Measurements from ENCODE around the gene COX5A. TPM values are rescaled to one million over a fixed set of nuclear protein-coding genes. Genes with fewer than 3 reads are reported as not detected.

COX5A gene
- total and polyA plus RNA-seq, 2 of the 4 experiments (the other 2 are of a cell fraction), result 39.8 to 141 TPM

DNA sequence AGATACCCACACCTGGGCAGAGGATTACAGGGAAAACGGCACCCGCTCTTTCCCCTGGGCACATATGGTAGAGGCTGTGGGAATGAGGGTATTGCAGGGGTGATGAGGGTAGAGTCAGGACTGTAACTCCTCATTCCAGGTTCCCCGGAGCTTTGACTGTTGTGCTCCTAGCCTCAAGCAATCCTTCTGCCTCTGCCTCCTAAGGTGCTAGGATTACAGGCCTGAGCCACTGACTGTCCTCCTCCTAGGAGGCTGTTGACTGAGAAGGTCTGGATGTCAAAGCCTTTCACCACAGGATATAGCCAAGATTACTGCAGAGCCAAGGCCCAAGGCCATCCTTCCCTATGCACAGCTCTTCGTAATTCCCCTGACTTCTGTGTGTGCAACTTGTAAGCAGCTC is 49.2 kb downstream of the COX5A start:
- CTCF ChIA-PET, result interaction anchor here (0.6 to 1.9 kb wide), 2 partner anchors 13 to 909 kb away, joined by 3 to 7 read pairs; no protein-coding TSS in a partner anchor
- no peak overlapping the region for H3K14ac ChIP-seq (replicated peaks; ENCODE audit: low read depth, low read length)
- no peak overlapping the region for H3K4me2 ChIP-seq (ENCODE audit: low read depth, low read length)
- H3K9me3 ChIP-seq (ENCODE audit: control insufficient read depth, insufficient read depth, low read length), result no peaks in the 10 kb centered on the region
- H2BK120ac ChIP-seq (ENCODE audit: low read depth, low read length), result no peak overlapping the region
- H2BK15ac ChIP-seq (ENCODE audit: low read depth, low read length), result no peak overlapping the region
- intact Hi-C loops (cut with micrococcal nuclease), result no loop called here
- peak overlapping the region; percentile 38 for H2AFZ ChIP-seq (replicated peaks; ENCODE audit: low read length, poor library complexity)
- H2AK9ac ChIP-seq (replicated peaks; ENCODE audit: low read depth, low read length, poor library complexity), result no peak overlapping the region
- no peaks in the 10 kb centered on the region for H4K20me1 ChIP-seq (ENCODE audit: insufficient read depth, low read length)
- H2AK5ac ChIP-seq (ENCODE audit: low read depth, low read length), result peak overlapping the region; percentile 5
- H3K27me3 ChIP-seq (ENCODE audit: control insufficient read depth, insufficient read depth, low read length), result no peaks in the 10 kb centered on the region
- POLR2A ChIA-PET (ENCODE audit: unreplicated experiment), result no interaction called here
- H3K23ac ChIP-seq (ENCODE audit: low read depth, low read length), result 0 out of 2 replicates have a peak overlapping the region, but pooled peaks have one; percentile 35
- no peak overlapping the region for H4K91ac ChIP-seq (ENCODE audit: insufficient read depth, low read depth, low read length)
- peaks cover 22% of the 10 kb centered on the region for H3K36me3 ChIP-seq (ENCODE audit: control insufficient read depth, insufficient read depth, low read length)
- dilution Hi-C loops (cut with HindIII; ENCODE audit: low sequenced_read_pairs, unreplicated experiment), result no loop called here
- H3K9ac ChIP-seq (ENCODE audit: low read depth, low read length), result no peak overlapping the region; the same call in 1 of the 2 replicates
- H4K8ac ChIP-seq (ENCODE audit: low read depth in 2 of 2, low read length in 2 of 2), result peak overlapping the region; percentile 86 to 99
- H4K5ac ChIP-seq (ENCODE audit: low read depth, low read length), result peak overlapping the region; percentile 10; the same call in 1 of the 2 replicates
- H3K9me1 ChIP-seq (ENCODE audit: insufficient read depth, low read length), result peaks cover 16% of the 10 kb centered on the region
- no peak overlapping the region for H3K18ac ChIP-seq (ENCODE audit: low read depth, low read length)
- in situ Hi-C loops (cut with MboI; ENCODE audit: low sequenced_read_pairs), result no loop called here
- no peak for TF ChIP-seq NFE2L2 (IDR thresholded peaks at IDR 0.05; ENCODE audit: low read depth, low read length)
- no peak for TF ChIP-seq RCOR1 (IDR thresholded peaks at IDR 0.05; ENCODE audit: insufficient replicate concordance, low read length)
- TF ChIP-seq RAD21 (IDR thresholded peaks at IDR 0.05; ENCODE audit: low read length), result no peak
- TF ChIP-seq MAFK (IDR thresholded peaks at IDR 0.05; ENCODE audit: low read depth, low read length), result no peak
- no peak for TF ChIP-seq RFX5 (IDR thresholded peaks at IDR 0.05; ENCODE audit: low read depth, low read length)
- no peak for TF ChIP-seq POLR2A (IDR thresholded peaks at IDR 0.05; ENCODE audit: low read depth, low read length)
- TF ChIP-seq SMC3 (IDR thresholded peaks at IDR 0.05; ENCODE audit: low read depth, low read length), result no peak
- no peak for TF ChIP-seq BHLHE40 (IDR thresholded peaks at IDR 0.05; ENCODE audit: low read depth, low read length)
- TF ChIP-seq CEBPB (IDR thresholded peaks at IDR 0.05; ENCODE audit: low read depth, low read length), result no peak
- TF ChIP-seq, protein P1, sequence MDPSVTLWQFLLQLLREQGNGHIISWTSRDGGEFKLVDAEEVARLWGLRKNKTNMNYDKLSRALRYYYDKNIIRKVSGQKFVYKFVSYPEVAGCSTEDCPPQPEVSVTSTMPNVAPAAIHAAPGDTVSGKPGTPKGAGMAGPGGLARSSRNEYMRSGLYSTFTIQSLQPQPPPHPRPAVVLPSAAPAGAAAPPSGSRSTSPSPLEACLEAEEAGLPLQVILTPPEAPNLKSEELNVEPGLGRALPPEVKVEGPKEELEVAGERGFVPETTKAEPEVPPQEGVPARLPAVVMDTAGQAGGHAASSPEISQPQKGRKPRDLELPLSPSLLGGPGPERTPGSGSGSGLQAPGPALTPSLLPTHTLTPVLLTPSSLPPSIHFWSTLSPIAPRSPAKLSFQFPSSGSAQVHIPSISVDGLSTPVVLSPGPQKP (IDR thresholded peaks at IDR 0.05; ENCODE audit: borderline replicate concordance, low read depth, low read length), result no peak
- no peak for TF ChIP-seq MAZ (IDR thresholded peaks at IDR 0.05; ENCODE audit: borderline replicate concordance, low read depth, low read length)
- TF ChIP-seq, protein P2, sequence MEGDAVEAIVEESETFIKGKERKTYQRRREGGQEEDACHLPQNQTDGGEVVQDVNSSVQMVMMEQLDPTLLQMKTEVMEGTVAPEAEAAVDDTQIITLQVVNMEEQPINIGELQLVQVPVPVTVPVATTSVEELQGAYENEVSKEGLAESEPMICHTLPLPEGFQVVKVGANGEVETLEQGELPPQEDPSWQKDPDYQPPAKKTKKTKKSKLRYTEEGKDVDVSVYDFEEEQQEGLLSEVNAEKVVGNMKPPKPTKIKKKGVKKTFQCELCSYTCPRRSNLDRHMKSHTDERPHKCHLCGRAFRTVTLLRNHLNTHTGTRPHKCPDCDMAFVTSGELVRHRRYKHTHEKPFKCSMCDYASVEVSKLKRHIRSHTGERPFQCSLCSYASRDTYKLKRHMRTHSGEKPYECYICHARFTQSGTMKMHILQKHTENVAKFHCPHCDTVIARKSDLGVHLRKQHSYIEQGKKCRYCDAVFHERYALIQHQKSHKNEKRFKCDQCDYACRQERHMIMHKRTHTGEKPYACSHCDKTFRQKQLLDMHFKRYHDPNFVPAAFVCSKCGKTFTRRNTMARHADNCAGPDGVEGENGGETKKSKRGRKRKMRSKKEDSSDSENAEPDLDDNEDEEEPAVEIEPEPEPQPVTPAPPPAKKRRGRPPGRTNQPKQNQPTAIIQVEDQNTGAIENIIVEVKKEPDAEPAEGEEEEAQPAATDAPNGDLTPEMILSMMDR (conservative IDR thresholded peaks at IDR 0.05; ENCODE audit: low read depth, low read length), result no peak
- no peak overlapping the region for H3K4me3 ChIP-seq (ENCODE audit: insufficient read depth, low read depth, low read length)
- no peak overlapping the region for H2BK20ac ChIP-seq (ENCODE audit: low read depth, low read length)
- no TSS peak for BruUV-seq (replicated peaks)
- no peak overlapping the region for H3K56ac ChIP-seq (ENCODE audit: extremely low read depth, insufficient read depth, low read length)
- ATAC-seq (ENCODE audit: low read depth) (no peak), DNase-seq (no peak)
- H3K4me1 ChIP-seq (ENCODE audit: control insufficient read depth, insufficient read depth, low read length), result peaks cover 9% of the 10 kb centered on the region
- no CpG with 5 or more reads among the region's 4 CpGs for WGBS, 2 experiments (ENCODE audit: extremely low coverage in 2 of 2, insufficient read length in 1 of 2)
- H3K4ac ChIP-seq (ENCODE audit: low read depth, low read length), result peak overlapping the region; percentile 93; the same call in 1 of the 2 replicates
- no peak overlapping the region for H2BK5ac ChIP-seq (ENCODE audit: low read depth, low read length, poor library complexity, severe bottlenecking)
- no peak overlapping the region; the same call in 1 of the 2 replicates for H3K27ac ChIP-seq (ENCODE audit: insufficient read depth, low read length)
- peaks cover 16 to 32% of the 10 kb centered on the region in 2 experiments; a peak in 3 of 4 replicates for H3K79me1 ChIP-seq (ENCODE audit: low read depth in 1 of 2, low read length in 2 of 2)
